ENCODE measurements around the gene FBLN2. TPM values are rescaled to one million over a fixed set of nuclear protein-coding genes. Genes with fewer than 3 reads are reported as not detected.

The FBLN2 gene
- total RNA-seq, 1 experiment from 2014 or later: 0.39 TPM

DNA sequence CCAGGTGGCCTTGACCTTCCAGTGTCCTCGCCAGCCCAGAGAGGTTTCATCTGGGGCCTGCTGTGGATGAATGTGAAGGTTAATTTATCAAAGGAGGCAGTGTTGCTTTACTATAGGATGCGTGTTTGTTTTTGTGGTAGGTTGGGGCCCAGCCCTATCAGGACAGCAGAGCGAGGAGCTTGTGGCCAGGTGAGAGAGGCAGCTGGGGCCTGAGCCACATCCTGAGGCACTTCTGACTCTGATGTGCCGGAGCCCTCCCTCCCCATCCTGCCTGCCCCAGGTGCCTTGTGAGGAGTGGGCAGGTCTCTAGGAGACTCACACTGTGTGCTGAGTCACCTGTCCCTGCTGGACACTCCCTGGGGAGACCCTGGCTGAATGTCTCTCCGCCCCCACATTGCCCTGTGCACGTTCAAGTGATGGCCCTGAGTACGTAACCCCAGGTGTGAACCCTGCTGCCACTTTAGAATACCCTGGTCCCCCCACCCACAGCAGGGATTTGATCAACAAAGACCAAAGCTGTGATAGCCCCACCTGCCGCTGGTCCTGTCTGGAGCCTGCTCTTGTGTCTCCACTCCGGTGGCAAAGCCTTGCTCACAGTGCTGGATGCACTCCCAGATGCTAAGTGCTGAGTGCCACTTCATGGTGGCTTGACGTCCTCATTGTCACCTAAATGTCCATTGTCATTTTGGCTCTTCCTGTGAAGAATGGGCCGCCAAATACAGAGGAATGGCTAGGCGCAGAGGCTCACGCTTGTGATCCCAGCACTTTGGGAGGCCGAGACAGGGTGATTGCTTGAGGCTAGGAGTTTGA is 16.0 kb downstream of the FBLN2 start:
- Histone ChIP-seq H3K4me2 (ENCODE audit: low read length) (no peak overlapping the region), H3K9ac (ENCODE audit: low read length) (no peak overlapping the region), H3K27ac (ENCODE audit: low read depth, low read length) (no peak overlapping the region), H3K9me3 (ENCODE audit: control insufficient read depth in 1 of 2, insufficient read depth in 1 of 2, low read depth in 1 of 2, low read length in 2 of 2) (no peaks in the 10 kb centered on the region), H4K20me1 (ENCODE audit: insufficient read depth) (no peaks in the 10 kb centered on the region), H3K9me2 (ENCODE audit: insufficient read depth) (no peaks in the 10 kb centered on the region), H3K4me1 (ENCODE audit: control insufficient read depth in 1 of 2, insufficient read depth in 2 of 2, low read length in 2 of 2) (peaks cover 0 to 7% of the 10 kb centered on the region in 2 experiments; a peak in 1 of 4 replicates), H3K27me3 (ENCODE audit: insufficient read depth, low read length) (no peaks in the 10 kb centered on the region), H3K79me2 (ENCODE audit: insufficient read depth, low read length) (no peaks in the 10 kb centered on the region), H2AFZ (ENCODE audit: low read depth, low read length, poor library complexity, severe bottlenecking) (no peak overlapping the region), H3K4me3 (replicated peaks in 1 of 2; ENCODE audit: low read depth in 1 of 2, low read length in 2 of 2) (no peak overlapping the region), H3K36me3 (ENCODE audit: control insufficient read depth in 1 of 2, insufficient read depth in 2 of 2, low read length in 2 of 2) (no peaks in the 10 kb centered on the region)
- ATAC-seq (no peak), DNase-seq (ENCODE audit: low read depth, low spot score) (no peak)
- TF ChIP-seq, protein P1, sequence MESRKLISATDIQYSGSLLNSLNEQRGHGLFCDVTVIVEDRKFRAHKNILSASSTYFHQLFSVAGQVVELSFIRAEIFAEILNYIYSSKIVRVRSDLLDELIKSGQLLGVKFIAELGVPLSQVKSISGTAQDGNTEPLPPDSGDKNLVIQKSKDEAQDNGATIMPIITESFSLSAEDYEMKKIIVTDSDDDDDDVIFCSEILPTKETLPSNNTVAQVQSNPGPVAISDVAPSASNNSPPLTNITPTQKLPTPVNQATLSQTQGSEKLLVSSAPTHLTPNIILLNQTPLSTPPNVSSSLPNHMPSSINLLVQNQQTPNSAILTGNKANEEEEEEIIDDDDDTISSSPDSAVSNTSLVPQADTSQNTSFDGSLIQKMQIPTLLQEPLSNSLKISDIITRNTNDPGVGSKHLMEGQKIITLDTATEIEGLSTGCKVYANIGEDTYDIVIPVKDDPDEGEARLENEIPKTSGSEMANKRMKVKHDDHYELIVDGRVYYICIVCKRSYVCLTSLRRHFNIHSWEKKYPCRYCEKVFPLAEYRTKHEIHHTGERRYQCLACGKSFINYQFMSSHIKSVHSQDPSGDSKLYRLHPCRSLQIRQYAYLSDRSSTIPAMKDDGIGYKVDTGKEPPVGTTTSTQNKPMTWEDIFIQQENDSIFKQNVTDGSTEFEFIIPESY (IDR thresholded peaks at IDR 0.05; ENCODE audit: extremely low read depth, insufficient replicate concordance, low read length): no peak
- TF ChIP-seq CBX3 (IDR thresholded peaks at IDR 0.05; ENCODE audit: low read depth) (no peak), SP1 (IDR thresholded peaks at IDR 0.05; ENCODE audit: low read depth) (no peak), YY1 (IDR thresholded peaks at IDR 0.05; ENCODE audit: extremely low read depth, insufficient replicate concordance, low read depth, low read length) (no peak), POLR2A (IDR thresholded peaks at IDR 0.05; ENCODE audit: borderline replicate concordance, extremely low read depth, insufficient read depth, insufficient read length) (no peak), ZNF274 (IDR thresholded peaks at IDR 0.05; ENCODE audit: low read depth, low read length) (no peak), JUND (IDR thresholded peaks at IDR 0.05) (no peak), EZH2 (IDR thresholded peaks at IDR 0.05) (no peak), ELF1 (IDR thresholded peaks at IDR 0.05; ENCODE audit: borderline replicate concordance, low read depth) (no peak), TCF7L2 (IDR thresholded peaks at IDR 0.05; ENCODE audit: borderline replicate concordance, extremely low read depth, insufficient read depth, insufficient read length) (no peak), SRF (IDR thresholded peaks at IDR 0.05; ENCODE audit: low read depth) (no peak), FOSL1 (IDR thresholded peaks at IDR 0.05; ENCODE audit: low read depth) (no peak), CEBPB (IDR thresholded peaks at IDR 0.05; ENCODE audit: low read depth) (no peak)
- TF ChIP-seq, protein P2, sequence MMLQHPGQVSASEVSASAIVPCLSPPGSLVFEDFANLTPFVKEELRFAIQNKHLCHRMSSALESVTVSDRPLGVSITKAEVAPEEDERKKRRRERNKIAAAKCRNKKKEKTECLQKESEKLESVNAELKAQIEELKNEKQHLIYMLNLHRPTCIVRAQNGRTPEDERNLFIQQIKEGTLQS (IDR thresholded peaks at IDR 0.05): no peak
- TF ChIP-seq, protein P3, sequence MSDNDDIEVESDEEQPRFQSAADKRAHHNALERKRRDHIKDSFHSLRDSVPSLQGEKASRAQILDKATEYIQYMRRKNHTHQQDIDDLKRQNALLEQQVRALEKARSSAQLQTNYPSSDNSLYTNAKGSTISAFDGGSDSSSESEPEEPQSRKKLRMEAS (IDR thresholded peaks at IDR 0.05): no peak
- ChIA-PET CTCF (no interaction called here), RAD21 (ENCODE audit: low non-redundant PET in 1 of 2, low total read pairs in 2 of 2, uncharacterized antibody in 2 of 2, unreplicated experiment in 2 of 2) (no interaction called here), POLR2A (no interaction called here)
- BruUV-seq (replicated peaks): no TSS peak
- intact Hi-C loops (cut with micrococcal nuclease): no loop called here

Data from HCT116 (cell line).